Activated T-helper 9 cell treated with anti-CD3 and anti-CD28 coated beads, Interleukin-2, amount 50 U/mL, for 16 hours (primary cell): Measurements from ENCODE around the gene ITPR2.
"Not testable (repeated sequence)": the region's sequence is repeated elsewhere in the genome, so short reads cannot be mapped to it uniquely, and the experiment has no call there.

Experiments used
- DNase-seq: peaks from one replicate; pipeline ENCODE4 v3.0.0-alpha.2; 2020; ENCODE audit warnings: low read depth

Gene ITPR2

GRCh38 chr12:26786865-26787514, 46.0 kb downstream of the ITPR2 start:
- DNase-seq: no peak

DNA sequence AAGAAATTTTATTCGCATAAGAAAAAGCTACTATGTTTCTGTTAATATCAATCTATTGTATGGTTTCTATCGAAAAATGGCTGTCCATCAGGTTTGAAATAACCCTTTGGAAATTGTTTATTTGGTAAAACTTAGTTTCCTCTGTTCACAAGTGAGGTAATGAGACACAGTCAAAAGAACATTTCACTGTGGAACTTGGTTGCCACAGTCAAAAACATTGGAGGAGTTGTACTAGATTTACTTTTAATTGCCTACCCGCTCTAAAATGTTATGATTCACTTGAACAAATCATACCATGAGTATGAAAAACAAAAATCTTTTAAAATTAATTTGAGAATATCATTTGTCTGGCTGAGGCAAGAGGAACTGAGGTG, 46.5 kb downstream of the ITPR2 start:
- DNase-seq: no peak

DNA sequence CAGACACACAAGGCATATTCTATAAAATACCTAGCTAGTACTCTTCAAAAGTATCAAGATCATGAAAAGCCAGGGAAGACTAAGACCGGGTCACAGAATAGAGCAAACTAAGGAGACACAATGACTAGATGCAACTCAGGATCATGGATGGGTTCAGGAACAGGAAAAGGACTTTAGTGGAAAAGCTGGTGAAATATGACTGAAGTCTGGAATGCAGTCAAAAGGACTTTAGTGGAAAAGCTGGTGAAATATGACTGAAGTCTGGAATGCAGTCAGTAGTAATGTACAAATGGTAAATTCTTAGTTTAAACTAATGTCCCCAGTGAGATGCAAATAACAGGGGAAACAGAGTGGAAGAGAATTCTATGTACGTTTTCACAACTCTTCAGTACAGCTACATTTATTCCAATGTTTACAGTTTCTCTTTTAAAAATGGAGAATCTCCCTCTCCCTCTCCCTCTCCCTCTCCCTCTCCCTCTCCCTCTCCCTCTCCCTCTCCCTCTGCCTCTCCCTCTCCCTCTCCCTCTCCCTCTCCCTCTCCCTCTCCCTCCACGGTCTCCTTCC, 49.1 kb downstream of the ITPR2 start:
- DNase-seq: not testable (repeated sequence)

DNA sequence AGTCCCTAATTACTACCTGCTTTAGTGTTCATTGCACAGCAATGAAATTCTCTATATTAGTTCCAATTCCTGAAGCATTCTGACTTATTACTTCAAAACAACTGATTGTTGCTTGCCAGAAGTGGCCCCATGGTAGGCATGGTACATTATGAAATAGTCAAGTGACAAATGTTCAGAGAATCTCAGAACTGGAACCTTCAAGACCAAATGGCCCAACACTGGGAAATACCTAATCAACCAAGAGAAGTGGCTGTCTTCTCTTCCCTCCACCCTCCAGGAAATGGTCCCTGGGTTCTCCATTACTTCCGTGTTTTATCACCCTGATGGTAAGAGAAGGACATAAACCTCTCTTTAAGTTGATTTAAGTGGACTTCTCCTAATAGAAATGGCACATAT, 49.9 kb downstream of the ITPR2 start:
- DNase-seq: no peak

DNA sequence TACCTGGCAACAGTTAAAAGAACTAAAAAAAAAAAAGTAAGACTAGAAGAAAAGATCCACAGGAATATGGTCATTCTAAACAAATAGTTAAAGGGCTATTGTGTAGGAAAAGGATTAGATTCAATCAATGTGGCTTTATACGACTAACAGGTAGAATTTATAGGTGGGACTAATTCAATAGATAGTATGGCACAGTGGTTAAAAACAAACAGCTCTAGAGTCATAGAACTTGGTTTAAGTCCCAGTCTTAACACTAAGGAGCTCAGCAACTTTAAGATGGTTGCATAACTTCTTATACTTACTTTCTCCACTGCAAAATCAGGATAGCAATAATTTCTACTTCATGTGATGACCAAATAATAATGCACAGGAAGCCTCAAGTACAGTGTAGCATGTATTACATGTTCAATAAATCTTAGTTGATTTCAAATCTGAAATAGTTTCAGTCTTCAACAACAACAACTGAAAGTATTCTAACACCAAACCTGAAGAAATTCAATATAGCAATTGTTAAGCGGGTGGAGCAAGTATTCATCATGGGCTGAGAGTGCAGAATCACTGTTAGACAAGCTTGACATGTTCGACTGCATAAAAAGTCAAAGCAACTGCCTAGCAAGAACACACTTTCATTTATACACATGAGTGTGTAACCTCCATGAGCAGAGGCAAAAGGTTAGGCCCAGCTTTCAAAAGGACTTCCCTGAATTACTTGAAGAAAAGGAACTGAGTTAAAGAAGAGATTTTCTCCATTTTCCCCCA, 50.4 kb downstream of the ITPR2 start:
- DNase-seq: no peak

- not testable (repeated sequence) for DNase-seq
Observed at GRCh38 chr12:26780656-26781055, 52.3 kb downstream of the ITPR2 start.

DNA sequence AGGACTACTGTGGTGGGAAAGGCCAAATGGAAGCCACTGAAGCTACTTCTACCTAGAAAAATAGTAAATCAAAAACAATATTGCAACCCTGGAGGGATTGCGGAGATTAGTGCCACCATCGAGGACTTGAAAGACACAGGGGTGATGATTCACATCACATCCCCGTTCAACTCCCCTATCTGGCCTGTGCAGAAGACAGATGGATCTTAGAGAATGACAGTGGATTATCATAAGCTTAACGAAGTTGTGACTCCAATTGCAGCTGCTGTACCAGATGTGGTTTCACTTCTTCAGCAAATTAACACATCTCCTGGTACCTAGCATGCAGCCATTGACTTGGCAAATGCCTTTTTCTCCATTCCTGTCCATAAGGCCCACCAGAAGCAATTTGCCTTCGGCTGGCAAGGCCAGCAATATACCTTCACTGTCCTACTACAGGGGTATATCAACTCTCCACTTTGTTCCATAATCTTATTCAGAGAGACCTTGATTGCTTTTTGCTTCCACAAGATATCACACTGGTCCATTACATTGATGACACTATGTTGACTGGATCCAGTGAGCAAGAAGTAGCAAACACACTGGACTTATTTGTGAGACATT, 54.7 kb downstream of the ITPR2 start:
- DNase-seq: not testable (repeated sequence)

GRCh38 chr12:26777236-26777635, 55.8 kb downstream of the ITPR2 start:
- DNase-seq: no peak

GRCh38 chr12:26775991-26776390, 57.0 kb downstream of the ITPR2 start:
- not testable (repeated sequence) for DNase-seq

DNA sequence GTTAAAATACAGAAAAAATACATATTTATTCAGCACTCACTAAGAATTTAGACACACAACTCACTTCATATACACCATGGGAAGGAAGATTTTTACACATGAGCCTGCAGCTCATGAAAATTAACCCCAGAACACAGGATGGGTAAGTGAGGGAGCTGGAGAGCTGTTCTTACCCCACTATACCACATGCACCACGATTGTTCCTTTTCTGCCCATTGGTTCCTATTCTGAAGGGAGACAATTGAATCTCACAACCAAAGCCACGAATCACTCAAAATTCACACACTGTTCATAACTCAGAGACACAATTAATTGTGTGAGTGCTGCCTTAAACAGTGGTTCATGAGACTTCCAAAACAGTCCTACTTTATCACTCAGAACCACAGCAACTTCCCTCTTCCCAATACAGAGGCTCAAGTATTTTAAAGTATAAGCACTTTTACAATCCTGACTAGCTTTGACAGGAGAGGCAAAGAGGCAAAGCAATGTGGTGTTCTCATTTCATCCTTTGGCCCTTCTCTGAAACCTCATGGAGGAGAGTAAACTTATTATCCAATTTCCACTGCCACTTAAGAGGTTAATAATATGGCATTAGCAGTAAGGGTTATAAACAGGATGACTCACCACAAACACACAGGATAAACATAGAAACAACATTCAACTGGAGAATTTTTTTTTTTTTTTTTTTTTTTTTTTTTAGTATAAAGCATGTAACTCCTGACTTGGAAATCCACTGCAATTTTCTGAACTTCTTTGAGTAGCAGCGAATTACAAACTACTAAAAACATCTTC, 59.5 kb downstream of the ITPR2 start:
- DNase-seq: no peak

DNA sequence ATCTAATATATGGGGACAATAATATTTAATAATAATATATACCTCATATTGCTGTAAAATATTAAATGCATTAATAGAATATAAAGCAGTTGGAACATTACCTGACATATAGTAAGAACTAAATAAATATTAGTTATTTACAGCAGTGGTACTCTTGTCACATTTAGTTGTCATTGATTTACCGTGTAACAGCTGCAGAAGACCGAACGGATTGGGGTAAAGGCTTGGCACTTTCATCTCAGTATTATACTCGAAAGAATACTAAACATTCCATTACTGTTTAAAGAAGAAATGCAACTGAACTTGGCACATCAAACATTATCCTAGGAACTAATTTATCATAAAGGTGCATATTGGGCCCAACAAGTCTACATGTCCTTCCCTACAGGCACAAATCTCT, 61.1 kb downstream of the ITPR2 start:
- no peak for DNase-seq

- no peak for DNase-seq
Observed at GRCh38 chr12:26770239-26771070, 62.5 kb downstream of the ITPR2 start.

- no peak for DNase-seq
Observed at GRCh38 chr12:26769611-26770010, 63.4 kb downstream of the ITPR2 start.

GRCh38 chr12:26768611-26769603, 64.1 kb downstream of the ITPR2 start:
- DNase-seq: no peak

DNA sequence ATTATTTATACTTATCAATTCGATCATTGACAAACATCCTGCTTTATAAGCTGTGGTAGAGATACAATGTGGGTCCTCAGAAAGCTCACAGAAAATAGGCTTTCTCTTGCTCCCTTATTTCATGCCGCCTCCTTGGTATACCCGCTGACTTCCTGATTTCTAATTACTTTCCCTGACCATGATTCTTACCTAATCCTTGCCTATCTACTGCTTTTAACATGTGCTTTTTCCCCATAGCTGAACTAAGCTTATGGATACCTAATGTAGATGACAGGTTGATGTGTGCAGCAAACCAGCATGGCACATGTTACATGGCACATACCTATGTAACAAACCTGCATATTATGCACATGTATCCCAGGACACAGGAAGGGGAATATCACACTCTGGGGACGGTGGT, 65.1 kb downstream of the ITPR2 start:
- no peak for DNase-seq

- no peak for DNase-seq
Observed at GRCh38 chr12:26767116-26767515, 65.9 kb downstream of the ITPR2 start.

- no peak for DNase-seq
Observed at GRCh38 chr12:26762186-26762585, 70.8 kb downstream of the ITPR2 start.

GRCh38 chr12:26761775-26762174, 71.2 kb downstream of the ITPR2 start:
- no peak for DNase-seq

DNA sequence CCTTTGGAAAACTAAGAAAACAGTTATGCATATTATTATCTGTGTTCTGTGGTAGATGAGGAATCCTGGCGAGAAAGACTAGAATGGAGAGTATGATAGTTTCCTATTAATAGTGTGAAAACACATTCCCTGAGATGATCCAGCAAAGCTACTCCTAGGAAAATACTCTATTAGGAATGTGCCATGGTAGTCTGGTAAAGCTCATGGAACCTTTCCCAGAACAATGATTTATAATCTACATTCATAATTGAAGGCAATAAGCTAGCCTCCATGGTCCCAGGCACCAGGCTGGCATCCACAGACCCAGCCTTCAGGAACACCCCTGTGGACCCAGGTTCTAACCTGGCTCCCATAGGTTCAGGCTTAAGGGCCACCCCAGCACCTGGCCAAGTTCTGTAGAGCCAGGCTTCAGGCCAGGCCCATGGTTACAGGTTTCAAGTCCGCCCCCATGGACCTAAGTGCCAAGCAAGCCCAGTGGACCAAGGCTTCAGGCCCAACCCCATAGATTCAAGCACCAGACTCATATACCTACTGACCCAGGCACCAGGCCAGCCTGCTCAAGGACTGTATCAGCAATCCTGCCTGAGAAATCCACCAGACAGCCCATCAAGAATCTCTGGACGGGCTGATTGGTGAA, 72.2 kb downstream of the ITPR2 start:
- DNase-seq: no peak

- not testable (repeated sequence) for DNase-seq
Observed at GRCh38 chr12:26755362-26755761, 77.6 kb downstream of the ITPR2 start.
